Activated CD8-positive, alpha-beta memory T cell treated with anti-CD3 and anti-CD28 coated beads for 1 hour (primary cell): ENCODE results near the gene HEATR5A.
"Not testable (repeated sequence)": the region's sequence is repeated elsewhere in the genome, so short reads cannot be mapped to it uniquely, and the experiment has no call there.

Source experiments
- DNase-seq, 2 donors: peaks; one replicate each; pipeline ENCODE4 v3.0.0-alpha.2; 2020; ENCODE audit warnings: low read depth in 1 of 2; ENCODE audit errors: extremely low read depth in 1 of 2

Gene HEATR5A

GRCh38 chr14:31261523-31261858 is 158.9 kb downstream of the HEATR5A start:
- DNase-seq, result no peak

- not testable (repeated sequence) for DNase-seq
Measured at GRCh38 chr14:31259040-31259435, 161.3 kb downstream of the HEATR5A start.

- DNase-seq, result no peak
Measured at GRCh38 chr14:31258427-31259039, 161.8 kb downstream of the HEATR5A start.

GRCh38 chr14:31257554-31258426 is 162.6 kb downstream of the HEATR5A start:
- DNase-seq, result not testable (repeated sequence)

- DNase-seq, result no peak
Measured at GRCh38 chr14:31257244-31257553, 163.2 kb downstream of the HEATR5A start.

GRCh38 chr14:31256534-31257243 is 163.7 kb downstream of the HEATR5A start:
- DNase-seq, result no peak

GRCh38 chr14:31255918-31256317 is 164.4 kb downstream of the HEATR5A start:
- not testable (repeated sequence) for DNase-seq

- no peak for DNase-seq
Measured at GRCh38 chr14:31255286-31255685, 165.1 kb downstream of the HEATR5A start.

- DNase-seq, result no peak
Measured at GRCh38 chr14:31253746-31254471, 166.4 kb downstream of the HEATR5A start.

GRCh38 chr14:31252865-31253264 is 167.5 kb downstream of the HEATR5A start:
- no peak for DNase-seq

GRCh38 chr14:31251028-31251958 is 169.1 kb downstream of the HEATR5A start:
- no peak for DNase-seq

- no peak for DNase-seq
Measured at GRCh38 chr14:31244626-31245025, 175.7 kb downstream of the HEATR5A start.

- DNase-seq, result no peak
Measured at GRCh38 chr14:31243860-31244259, 176.5 kb downstream of the HEATR5A start.

- DNase-seq, result not testable (repeated sequence)
Measured at GRCh38 chr14:31242161-31242940, 178.0 kb downstream of the HEATR5A start.
